Subcutaneous abdominal adipose tissue (tissue), 5 donors: ENCODE data around the gene PLD3.
"Not testable (repeated sequence)": the region's sequence is repeated elsewhere in the genome, so short reads cannot be mapped to it uniquely, and the experiment has no call there.

Experiments
- H3K27ac ChIP-seq: one replicate; pipeline ENCODE4 v1.7.0; 2013; ENCODE audit warnings: low read depth, mild to moderate bottlenecking, inconsistent platforms, low read length, moderate library complexity
- H3K27me3 ChIP-seq, 5 donors: one replicate each; pipeline ENCODE4 v1.7.0; 2013; ENCODE audit warnings: low read length in 5 of 5, inconsistent platforms in 1 of 5; ENCODE audit not compliant: control insufficient read depth in 5 of 5, insufficient read depth in 4 of 5
- H3K36me3 ChIP-seq, 5 donors: one replicate each; pipeline ENCODE4 v1.7.0; 2013; ENCODE audit warnings: low read length in 5 of 5; ENCODE audit not compliant: control insufficient read depth in 5 of 5, insufficient read depth in 5 of 5
- H3K4me1 ChIP-seq, 5 donors: one replicate each; pipeline ENCODE4 v1.7.0; 2013; ENCODE audit warnings: low read length in 5 of 5, mild to moderate bottlenecking in 3 of 5, moderate library complexity in 1 of 5; ENCODE audit not compliant: control insufficient read depth in 5 of 5, insufficient read depth in 5 of 5
- H3K4me3 ChIP-seq, 5 donors: one replicate each; pipeline ENCODE4 v1.7.0; 2013; ENCODE audit warnings: low read length in 5 of 5, low read depth in 1 of 5
- H3K9ac ChIP-seq, 5 donors: one replicate each; pipeline ENCODE4 v1.7.0; 2013; ENCODE audit warnings: low read length in 5 of 5, mild to moderate bottlenecking in 4 of 5, moderate library complexity in 3 of 5
- H3K9me3 ChIP-seq, 5 donors: one replicate each; pipeline ENCODE4 v1.7.0; 2013; ENCODE audit warnings: low read length in 5 of 5; ENCODE audit not compliant: control insufficient read depth in 5 of 5
- donor health status: healthy.
- donor health status: healthy.
- donor health status: healthy.
- donor health status: healthy.
- donor health status: healthy.

The PLD3 gene

DNA sequence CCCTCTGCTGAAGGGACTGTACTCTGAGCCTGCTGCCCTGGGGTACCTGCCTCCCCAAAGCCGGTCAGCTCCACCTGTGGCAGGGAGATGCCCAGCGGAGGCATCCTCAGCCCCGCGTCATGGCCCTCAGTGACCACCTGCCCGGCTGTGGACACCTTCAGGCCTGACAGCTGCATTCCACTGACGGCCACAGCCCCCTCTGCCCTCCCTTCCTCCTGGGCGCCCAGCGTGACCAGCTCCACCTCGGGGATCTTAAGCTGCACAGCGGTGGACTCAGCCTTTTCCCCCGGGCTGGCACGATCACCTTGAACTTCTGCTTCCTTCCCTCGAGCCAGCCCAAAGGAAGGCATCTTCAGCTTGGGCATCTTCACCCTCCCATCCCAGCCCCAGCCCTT lies 46.3 kb downstream of the PLD3 start:
- Histone ChIP-seq H3K36me3 (peaks cover 0 to 6% (median 0%) of the 10 kb centered on the region in 5 donors), H3K4me1 (peaks cover 0 to 5% (median 0%) of the 10 kb centered on the region in 5 donors), H3K9me3 (no peaks in the 10 kb centered on the region), H3K9ac (no peak overlapping the region), H3K27me3 (no peaks in the 10 kb centered on the region), H3K4me3 (no peak overlapping the region), H3K27ac (no peak overlapping the region)

- Histone ChIP-seq H3K9me3 (no peaks in the 10 kb centered on the region), H3K36me3 (peaks cover 0 to 6% (median 0%) of the 10 kb centered on the region in 5 donors), H3K4me1 (peaks cover 0 to 9% (median 5%) of the 10 kb centered on the region in 5 donors), H3K27ac (no peak overlapping the region), H3K9ac (no peak overlapping the region), H3K4me3 (no peak overlapping the region), H3K27me3 (no peaks in the 10 kb centered on the region)
Observed at GRCh38 chr19:40395956-40396355, 47.5 kb downstream of the PLD3 start.

GRCh38 chr19:40396886-40397567 lies 48.5 kb downstream of the PLD3 start:
- no peak overlapping the region for H3K9ac ChIP-seq
- H3K4me1 ChIP-seq, result peaks cover 0 to 9% (median 5%) of the 10 kb centered on the region in 5 donors
- H3K4me3 ChIP-seq, result no peak overlapping the region
- H3K27me3 ChIP-seq, result no peaks in the 10 kb centered on the region
- no peaks in the 10 kb centered on the region for H3K9me3 ChIP-seq
- H3K27ac ChIP-seq, result no peak overlapping the region
- peaks cover 0 to 6% (median 0%) of the 10 kb centered on the region in 5 donors for H3K36me3 ChIP-seq

GRCh38 chr19:40397568-40397906 lies 49.0 kb downstream of the PLD3 start:
- Histone ChIP-seq H3K4me1 (peaks cover 0 to 9% (median 5%) of the 10 kb centered on the region in 5 donors), H3K36me3 (peaks cover 0 to 6% (median 0%) of the 10 kb centered on the region in 5 donors), H3K4me3 (no peak overlapping the region), H3K9ac (no peak overlapping the region), H3K27me3 (no peaks in the 10 kb centered on the region), H3K27ac (no peak overlapping the region), H3K9me3 (no peaks in the 10 kb centered on the region)

DNA sequence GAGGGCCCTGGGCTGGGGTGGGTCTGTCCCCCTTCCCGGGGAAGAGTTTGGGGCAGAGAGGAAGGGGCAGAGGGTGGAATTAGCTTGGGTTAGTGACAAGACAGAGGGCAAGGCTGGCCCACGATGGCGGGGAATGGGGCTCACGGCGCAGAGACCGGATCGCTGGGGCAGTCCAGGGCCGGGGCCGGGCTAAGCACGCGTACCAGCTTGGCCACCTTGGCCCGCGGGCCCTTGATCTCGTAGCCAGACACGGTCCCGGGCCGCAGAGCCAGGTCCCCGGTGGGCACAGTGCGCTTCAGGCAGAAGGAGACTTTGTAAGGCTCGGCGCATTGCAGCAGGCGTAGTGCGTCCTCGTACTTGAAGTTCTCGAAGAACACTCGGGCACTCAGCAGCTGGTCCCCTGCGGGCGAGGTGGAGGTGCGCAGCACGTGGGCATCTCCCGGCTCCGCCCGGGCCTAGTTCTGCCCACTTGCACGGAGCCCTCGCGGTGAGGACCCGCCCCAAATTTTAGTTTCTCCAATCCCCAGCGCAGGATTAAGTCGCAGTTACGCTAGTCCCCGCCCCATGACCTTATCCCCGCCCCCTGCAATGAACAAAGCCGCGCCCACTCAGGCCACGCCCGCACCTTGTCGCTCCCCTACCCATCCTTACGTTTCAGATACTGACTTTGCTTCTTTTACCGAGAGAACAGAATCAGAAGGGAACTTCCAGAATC lies 50.1 kb downstream of the PLD3 start:
- Histone ChIP-seq H3K27me3 (no peaks in the 10 kb centered on the region), H3K9ac (no peak overlapping the region), H3K27ac (no peak overlapping the region), H3K9me3 (no peaks in the 10 kb centered on the region), H3K36me3 (peaks cover 0 to 6% (median 0%) of the 10 kb centered on the region in 5 donors), H3K4me1 (peaks cover 0 to 16% (median 11%) of the 10 kb centered on the region in 5 donors), H3K4me3 (peak overlapping the region in 1 of 5 donors; percentile 34)

- no peak overlapping the region for H3K4me3 ChIP-seq
- no peaks in the 10 kb centered on the region for H3K9me3 ChIP-seq
- H3K27me3 ChIP-seq, result no peaks in the 10 kb centered on the region
- H3K9ac ChIP-seq, result no peak overlapping the region
- peaks cover 0 to 6% (median 0%) of the 10 kb centered on the region in 5 donors for H3K36me3 ChIP-seq
- H3K4me1 ChIP-seq, result peaks cover 0 to 29% (median 25%) of the 10 kb centered on the region in 5 donors
- no peak overlapping the region for H3K27ac ChIP-seq
Observed at GRCh38 chr19:40400559-40400958, 52.1 kb downstream of the PLD3 start.

DNA sequence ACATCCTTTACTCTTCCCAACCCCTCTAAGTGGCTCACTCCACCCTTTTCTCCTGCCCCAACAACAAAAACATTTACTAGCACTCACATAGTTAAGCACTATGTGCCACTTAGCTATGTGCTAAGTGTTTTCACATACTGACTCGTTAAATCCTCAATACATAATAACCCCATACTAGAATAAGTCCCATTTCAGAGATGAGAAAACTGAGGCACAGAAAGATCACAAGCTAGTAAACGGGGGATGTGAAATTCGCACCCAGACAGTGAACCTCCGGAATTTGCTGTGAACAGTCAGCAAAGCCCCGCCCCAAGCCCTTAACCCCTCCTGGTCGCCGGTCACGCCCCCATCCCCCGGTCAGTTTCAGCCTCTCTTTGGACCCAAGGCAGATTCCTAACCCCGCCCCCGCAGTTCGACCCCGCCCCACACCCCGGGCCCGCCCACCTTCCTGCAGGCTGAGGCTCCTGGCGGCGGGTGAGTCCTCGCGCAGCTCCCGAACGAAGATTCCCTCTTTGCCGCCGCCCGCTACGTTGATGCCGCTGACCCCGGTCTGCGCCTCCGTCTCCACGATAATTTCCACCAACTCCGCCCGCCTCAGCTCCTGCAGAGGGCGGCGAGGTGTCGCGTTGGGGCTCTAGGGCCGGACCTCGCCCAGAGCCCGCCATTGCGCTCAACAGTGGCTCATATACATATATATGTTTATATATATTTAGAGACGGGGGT lies 54.9 kb downstream of the PLD3 start:
- Histone ChIP-seq H3K4me3 (peak overlapping the region; percentile 60 to 75 (median 69)), H3K4me1 (peaks cover 2 to 34% (median 25%) of the 10 kb centered on the region in 5 donors), H3K27me3 (no peaks in the 10 kb centered on the region), H3K36me3 (no peaks in the 10 kb centered on the region), H3K27ac (peak overlapping the region; percentile 74), H3K9me3 (no peaks in the 10 kb centered on the region), H3K9ac (peak overlapping the region in 4 of 5 donors; percentile 30 to 75 (median 70))

- Histone ChIP-seq H3K27me3 (peaks cover 0 to 3% (median 0%) of the 10 kb centered on the region in 5 donors), H3K4me1 (peaks cover 2 to 37% (median 33%) of the 10 kb centered on the region in 5 donors), H3K9me3 (no peaks in the 10 kb centered on the region), H3K27ac (no peak overlapping the region), H3K4me3 (no peak overlapping the region), H3K36me3 (no peaks in the 10 kb centered on the region), H3K9ac (no peak overlapping the region)
Observed at GRCh38 chr19:40407714-40408597, 59.5 kb downstream of the PLD3 start.

GRCh38 chr19:40408598-40408925 lies 60.1 kb downstream of the PLD3 start:
- H3K4me3 ChIP-seq, result not testable (repeated sequence)

More at GRCh38 chr19:40408598-40408925, 60.1 kb downstream of the PLD3 start:
- not testable (repeated sequence) for H3K36me3 ChIP-seq, H3K9me3 ChIP-seq, H3K27me3 ChIP-seq, H3K27ac ChIP-seq, H3K9ac ChIP-seq
- peaks cover 2 to 35% (median 30%) of the 10 kb centered on the region in 5 donors for H3K4me1 ChIP-seq
